ENCODE results near the gene COL6A2. TPM values are rescaled to one million over a fixed set of nuclear protein-coding genes. Genes with fewer than 3 reads are reported as not detected.

The COL6A2 gene
- total RNA-seq, 1 donor from 2014 or later: 5.2 TPM

DNA sequence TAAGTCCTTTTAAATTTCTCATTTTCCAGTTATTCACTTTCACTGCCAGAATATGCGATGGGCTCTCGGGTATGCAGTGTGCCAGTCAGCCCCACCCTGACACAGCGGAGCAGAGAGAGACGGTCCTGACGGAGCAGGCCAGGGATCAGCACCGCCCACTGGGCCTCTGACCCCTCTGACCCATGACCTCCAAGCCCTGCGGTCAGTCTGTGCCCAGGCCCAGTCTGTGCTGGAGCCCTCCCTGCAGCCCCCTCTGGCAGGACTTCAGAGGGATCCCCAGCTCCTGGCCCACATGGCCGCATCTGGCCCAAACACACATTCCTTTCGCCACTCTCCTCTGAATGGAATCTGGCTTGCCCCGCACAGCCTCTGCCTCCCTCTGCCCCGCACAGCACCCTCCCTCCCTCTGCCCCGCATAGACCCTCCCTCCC is 43.4 kb upstream of the COL6A2 start:
- Histone ChIP-seq H3K27me3 (no peaks in the 10 kb centered on the region), H4K20me1 (ENCODE audit: low read depth) (no peaks in the 10 kb centered on the region), H3K4me1 (peaks cover 5% of the 10 kb centered on the region), H2AFZ (replicated peaks) (no peak overlapping the region), H3K36me3 (no peaks in the 10 kb centered on the region), H3K4me2 (no peak overlapping the region), H3K9me3 (ENCODE audit: low read depth) (no peaks in the 10 kb centered on the region), H3K79me2 (ENCODE audit: low read depth) (no peaks in the 10 kb centered on the region), H3F3A (ENCODE audit: low read depth) (no peaks in the 10 kb centered on the region), H3K27ac (no peak overlapping the region), H3K9ac (no peak overlapping the region), H3K4me3 (no peak overlapping the region)
- Mint-ChIP-seq H3K27ac (peak overlapping the region; percentile 95), H3K27me3 (ENCODE audit: insufficient read depth, low read depth) (peaks cover 19% of the 10 kb centered on the region), H3K4me3 (peak overlapping the region; percentile 53), H3K9me3 (peaks cover 15% of the 10 kb centered on the region), H3K4me1 (peaks cover 22% of the 10 kb centered on the region), H3K36me3 (peaks cover 5% of the 10 kb centered on the region)
- no peak for TF ChIP-seq EZH2phosphoT487 (IDR thresholded peaks at IDR 0.05)
- TF ChIP-seq EZH2 (IDR thresholded peaks at IDR 0.05): no peak
- TF ChIP-seq, protein P1, sequence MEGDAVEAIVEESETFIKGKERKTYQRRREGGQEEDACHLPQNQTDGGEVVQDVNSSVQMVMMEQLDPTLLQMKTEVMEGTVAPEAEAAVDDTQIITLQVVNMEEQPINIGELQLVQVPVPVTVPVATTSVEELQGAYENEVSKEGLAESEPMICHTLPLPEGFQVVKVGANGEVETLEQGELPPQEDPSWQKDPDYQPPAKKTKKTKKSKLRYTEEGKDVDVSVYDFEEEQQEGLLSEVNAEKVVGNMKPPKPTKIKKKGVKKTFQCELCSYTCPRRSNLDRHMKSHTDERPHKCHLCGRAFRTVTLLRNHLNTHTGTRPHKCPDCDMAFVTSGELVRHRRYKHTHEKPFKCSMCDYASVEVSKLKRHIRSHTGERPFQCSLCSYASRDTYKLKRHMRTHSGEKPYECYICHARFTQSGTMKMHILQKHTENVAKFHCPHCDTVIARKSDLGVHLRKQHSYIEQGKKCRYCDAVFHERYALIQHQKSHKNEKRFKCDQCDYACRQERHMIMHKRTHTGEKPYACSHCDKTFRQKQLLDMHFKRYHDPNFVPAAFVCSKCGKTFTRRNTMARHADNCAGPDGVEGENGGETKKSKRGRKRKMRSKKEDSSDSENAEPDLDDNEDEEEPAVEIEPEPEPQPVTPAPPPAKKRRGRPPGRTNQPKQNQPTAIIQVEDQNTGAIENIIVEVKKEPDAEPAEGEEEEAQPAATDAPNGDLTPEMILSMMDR (IDR thresholded peaks at IDR 0.05): no peak
- DNase-seq (ENCODE audit: low spot score): peak; percentile 57

DNA sequence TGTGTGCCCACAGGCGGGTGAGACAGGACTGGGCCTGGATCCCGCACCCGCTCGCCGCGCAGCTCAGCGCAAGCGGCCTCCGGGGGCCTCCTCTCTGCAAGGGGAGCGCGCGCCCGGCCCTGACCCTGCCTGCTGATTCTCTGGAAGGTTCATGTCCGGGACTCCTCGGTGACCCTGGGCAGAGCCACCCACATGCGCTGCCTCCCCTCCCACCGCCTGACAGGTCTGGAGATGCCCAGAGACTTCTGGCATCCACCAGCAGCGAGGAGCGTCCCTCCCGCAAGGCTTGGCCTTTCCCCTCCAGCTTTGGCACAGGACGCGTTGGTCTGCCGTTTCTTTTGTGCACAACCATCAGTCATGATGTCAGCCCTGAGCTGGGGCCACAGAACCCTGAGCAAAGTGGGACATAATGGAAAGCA is 42.0 kb upstream of the COL6A2 start:
- Histone ChIP-seq H3K27ac (no peak overlapping the region), H3K4me3 (no peak overlapping the region), H3K4me2 (no peak overlapping the region), H4K20me1 (ENCODE audit: low read depth) (no peaks in the 10 kb centered on the region), H3K4me1 (no peaks in the 10 kb centered on the region), H3K9me3 (ENCODE audit: low read depth) (no peaks in the 10 kb centered on the region), H3K9ac (no peak overlapping the region), H3F3A (ENCODE audit: low read depth) (no peaks in the 10 kb centered on the region), H2AFZ (replicated peaks) (no peak overlapping the region), H3K36me3 (no peaks in the 10 kb centered on the region), H3K27me3 (no peaks in the 10 kb centered on the region), H3K79me2 (ENCODE audit: low read depth) (no peaks in the 10 kb centered on the region)
- TF ChIP-seq EZH2 (IDR thresholded peaks at IDR 0.05) (no peak), EZH2phosphoT487 (IDR thresholded peaks at IDR 0.05) (no peak)
- TF ChIP-seq, protein P1 (IDR thresholded peaks at IDR 0.05): no peak
- H3K27ac Mint-ChIP-seq: peak overlapping the region; percentile 94
- peaks cover 20% of the 10 kb centered on the region for H3K4me1 Mint-ChIP-seq
- no peak for DNase-seq (ENCODE audit: low spot score)
- H3K27me3 Mint-ChIP-seq (ENCODE audit: insufficient read depth, low read depth): peaks cover 19% of the 10 kb centered on the region
- peaks cover 17% of the 10 kb centered on the region for H3K9me3 Mint-ChIP-seq
- peaks cover 5% of the 10 kb centered on the region for H3K36me3 Mint-ChIP-seq
- no peak overlapping the region for H3K4me3 Mint-ChIP-seq

DNA sequence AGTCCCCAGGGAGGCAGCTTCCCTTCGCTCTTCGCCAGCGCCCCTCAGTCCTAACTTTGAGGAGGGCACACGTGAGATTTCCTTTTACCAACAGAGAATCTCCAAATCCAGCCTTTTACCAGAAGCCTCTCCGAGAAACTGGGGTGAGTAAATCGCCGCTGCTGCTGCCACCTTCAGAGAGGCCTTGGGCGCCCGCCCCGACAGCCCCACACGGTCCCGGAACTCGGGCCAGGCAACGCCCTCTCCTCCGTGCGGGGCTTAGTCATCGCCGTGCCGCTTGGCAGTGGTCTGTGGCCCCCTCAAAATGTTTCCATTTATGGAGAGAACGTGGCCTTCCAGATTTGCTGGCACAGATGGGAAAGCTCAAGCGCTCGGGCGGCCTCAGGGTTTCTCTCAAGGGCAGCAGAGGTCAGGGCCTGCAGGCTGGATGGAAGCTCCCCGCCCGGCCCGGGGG is 41.4 kb upstream of the COL6A2 start:
- no peaks in the 10 kb centered on the region for H3K9me3 ChIP-seq (ENCODE audit: low read depth)
- TF ChIP-seq EZH2phosphoT487 (IDR thresholded peaks at IDR 0.05): no peak
- H4K20me1 ChIP-seq (ENCODE audit: low read depth): no peaks in the 10 kb centered on the region
- no peak overlapping the region for H3K4me2 ChIP-seq
- no peak for DNase-seq (ENCODE audit: low spot score)
- no peaks in the 10 kb centered on the region for H3F3A ChIP-seq (ENCODE audit: low read depth)
- no peak overlapping the region for H3K4me3 ChIP-seq
- peak overlapping the region; percentile 94 for H3K27ac Mint-ChIP-seq
- H3K27me3 ChIP-seq: no peaks in the 10 kb centered on the region
- H3K36me3 Mint-ChIP-seq: peaks cover 3% of the 10 kb centered on the region
- H2AFZ ChIP-seq (replicated peaks): no peak overlapping the region
- peaks cover 22% of the 10 kb centered on the region for H3K9me3 Mint-ChIP-seq
- no peak overlapping the region for H3K9ac ChIP-seq
- H3K4me1 ChIP-seq: no peaks in the 10 kb centered on the region
- no peaks in the 10 kb centered on the region for H3K79me2 ChIP-seq (ENCODE audit: low read depth)
- H3K36me3 ChIP-seq: no peaks in the 10 kb centered on the region
- H3K4me1 Mint-ChIP-seq: peaks cover 18% of the 10 kb centered on the region
- H3K27ac ChIP-seq: no peak overlapping the region
- peaks cover 17% of the 10 kb centered on the region for H3K27me3 Mint-ChIP-seq (ENCODE audit: insufficient read depth, low read depth)
- H3K4me3 Mint-ChIP-seq: no peak overlapping the region

DNA sequence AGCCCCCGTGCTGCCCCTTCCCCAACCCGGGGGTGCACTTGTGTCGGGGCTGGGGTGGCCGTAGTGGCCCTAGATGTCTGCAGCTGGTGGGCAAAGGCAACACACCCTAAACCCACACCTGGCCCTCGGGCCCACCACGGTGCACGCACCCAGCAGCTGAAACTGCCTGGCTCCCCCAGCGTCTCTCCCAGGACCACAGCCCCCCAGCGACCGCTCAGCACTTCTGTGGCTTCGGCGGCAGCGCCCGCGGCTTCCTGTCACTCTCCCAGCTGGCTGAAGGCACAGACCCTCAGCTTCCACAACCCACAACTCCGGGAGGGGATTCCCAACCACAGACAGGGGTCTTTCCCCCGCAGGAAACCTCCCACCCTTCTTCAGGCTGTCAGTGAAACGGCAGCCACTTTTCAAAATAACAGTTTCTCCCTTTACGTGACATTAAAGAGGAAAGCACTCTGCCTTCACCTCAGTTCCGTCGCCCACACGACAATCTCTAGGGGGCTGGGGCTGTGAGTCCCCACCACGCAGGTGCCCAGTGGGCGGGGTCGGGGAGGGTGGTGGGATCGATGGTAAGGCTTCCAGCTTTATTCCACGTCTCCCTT is 40.7 kb upstream of the COL6A2 start:
- Histone ChIP-seq H3K9ac (no peak overlapping the region), H3K27ac (no peak overlapping the region), H3K27me3 (no peaks in the 10 kb centered on the region), H3K4me2 (no peak overlapping the region), H3K79me2 (ENCODE audit: low read depth) (no peaks in the 10 kb centered on the region), H3K4me3 (no peak overlapping the region), H2AFZ (replicated peaks) (no peak overlapping the region), H4K20me1 (ENCODE audit: low read depth) (no peaks in the 10 kb centered on the region), H3K36me3 (no peaks in the 10 kb centered on the region), H3F3A (ENCODE audit: low read depth) (no peaks in the 10 kb centered on the region), H3K9me3 (ENCODE audit: low read depth) (no peaks in the 10 kb centered on the region), H3K4me1 (no peaks in the 10 kb centered on the region)
- Mint-ChIP-seq H3K9me3 (peaks cover 22% of the 10 kb centered on the region), H3K27me3 (ENCODE audit: insufficient read depth, low read depth) (peaks cover 16% of the 10 kb centered on the region), H3K27ac (peak overlapping the region; percentile 92), H3K4me3 (peak overlapping the region; percentile 41), H3K36me3 (peaks cover 3% of the 10 kb centered on the region), H3K4me1 (peaks cover 18% of the 10 kb centered on the region)
- no peak for DNase-seq (ENCODE audit: low spot score)
- TF ChIP-seq, protein P1 (IDR thresholded peaks at IDR 0.05): no peak
- TF ChIP-seq EZH2 (IDR thresholded peaks at IDR 0.05): no peak
- TF ChIP-seq EZH2phosphoT487 (IDR thresholded peaks at IDR 0.05): no peak

Measured in neural progenitor cell (in vitro differentiated cells).